ENCODE results near the gene MAT2B. TPM values are rescaled to one million over a fixed set of nuclear protein-coding genes. Genes with fewer than 3 reads are reported as not detected.

Gene MAT2B
- total RNA-seq, 6 experiments from 2014 or later: 21.6 to 40.7 (median 26.6) TPM

DNA sequence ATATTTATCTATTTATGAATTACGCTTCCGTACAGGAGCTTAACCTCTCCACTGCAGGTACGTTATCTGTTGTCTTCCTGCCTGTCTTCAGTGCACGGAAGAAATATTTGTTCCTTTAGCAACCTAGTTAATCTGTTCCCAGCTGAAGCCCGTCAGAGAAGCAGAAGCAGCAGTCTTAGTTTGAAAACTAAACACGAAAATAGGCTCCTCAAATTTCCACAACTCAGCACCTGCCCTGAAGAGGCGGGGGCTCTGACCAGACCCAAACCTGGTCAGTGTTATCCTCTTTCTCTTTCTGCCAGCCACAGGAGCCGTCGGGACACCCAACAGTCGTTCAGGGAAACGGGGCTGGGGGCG is 46.0 kb upstream of the MAT2B start:
- DNase-seq (no peak), ATAC-seq (peak in 2 of 4 donors; percentile 7 to 21)
- peaks cover 0 to 23% (median 3%) of the 10 kb centered on the region in 4 donors for H3K4me1 ChIP-seq
- intact Hi-C loops (cut with DNase I): no loop called here
- 0% methylated on average over 12 of the region's 12 CpGs for WGBS (ENCODE audit: insufficient coverage, low coverage, low lambda C conversion rate, missing lambda C conversion rate)
- no peaks in the 10 kb centered on the region for H3K27me3 ChIP-seq
- peak overlapping the region; percentile 95 to 99 (median 96) for H3K27ac ChIP-seq
- no peak for TF ChIP-seq POLR2A (IDR thresholded peaks at IDR 0.05)
- TF ChIP-seq, protein P1, sequence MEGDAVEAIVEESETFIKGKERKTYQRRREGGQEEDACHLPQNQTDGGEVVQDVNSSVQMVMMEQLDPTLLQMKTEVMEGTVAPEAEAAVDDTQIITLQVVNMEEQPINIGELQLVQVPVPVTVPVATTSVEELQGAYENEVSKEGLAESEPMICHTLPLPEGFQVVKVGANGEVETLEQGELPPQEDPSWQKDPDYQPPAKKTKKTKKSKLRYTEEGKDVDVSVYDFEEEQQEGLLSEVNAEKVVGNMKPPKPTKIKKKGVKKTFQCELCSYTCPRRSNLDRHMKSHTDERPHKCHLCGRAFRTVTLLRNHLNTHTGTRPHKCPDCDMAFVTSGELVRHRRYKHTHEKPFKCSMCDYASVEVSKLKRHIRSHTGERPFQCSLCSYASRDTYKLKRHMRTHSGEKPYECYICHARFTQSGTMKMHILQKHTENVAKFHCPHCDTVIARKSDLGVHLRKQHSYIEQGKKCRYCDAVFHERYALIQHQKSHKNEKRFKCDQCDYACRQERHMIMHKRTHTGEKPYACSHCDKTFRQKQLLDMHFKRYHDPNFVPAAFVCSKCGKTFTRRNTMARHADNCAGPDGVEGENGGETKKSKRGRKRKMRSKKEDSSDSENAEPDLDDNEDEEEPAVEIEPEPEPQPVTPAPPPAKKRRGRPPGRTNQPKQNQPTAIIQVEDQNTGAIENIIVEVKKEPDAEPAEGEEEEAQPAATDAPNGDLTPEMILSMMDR (IDR thresholded peaks at IDR 0.05): no peak
- no peaks in the 10 kb centered on the region for H3K36me3 ChIP-seq
- no peaks in the 10 kb centered on the region for H3K9me3 ChIP-seq
- H3K4me3 ChIP-seq: peak overlapping the region; percentile 66 to 89 (median 78)

- H3K27me3 ChIP-seq: no peaks in the 10 kb centered on the region
- intact Hi-C loops (cut with DNase I): no loop called here
- H3K9me3 ChIP-seq: no peaks in the 10 kb centered on the region
- H3K4me1 ChIP-seq: peaks cover 0 to 23% (median 3%) of the 10 kb centered on the region in 4 donors
- DNase-seq: peak; percentile 96 to 97 (median 96)
- ATAC-seq: peak; percentile 87 to 96 (median 91)
- H3K4me3 ChIP-seq: peak within 1 kb of the TSS; percentile 66 to 89 (median 78)
- no peaks in the 10 kb centered on the region for H3K36me3 ChIP-seq
- 0% methylated on average over 30 of the region's 59 CpGs for WGBS (ENCODE audit: insufficient coverage, low coverage, low lambda C conversion rate, missing lambda C conversion rate)
- peak; percentile 82 for TF ChIP-seq POLR2A (IDR thresholded peaks at IDR 0.05)
- TF ChIP-seq, protein P1 (IDR thresholded peaks at IDR 0.05): peak in 3 of 4 donors; percentile 20 to 38 (median 35)
- H3K27ac ChIP-seq: peak within 1 kb of the TSS; percentile 95 to 99 (median 96)
Observed at GRCh38 chr5:163459819-163460561, 45.4 kb upstream of the MAT2B start, which contains the start of gene NUDCD2. Gene NUDCD2, minus strand, starts transcription at chr5:163460102. Its CDS starts 52 bp downstream, at chr5:163460050.

GRCh38 chr5:163460562-163461171 is 44.8 kb upstream of the MAT2B start, which contains the start of gene HMMR:
Gene HMMR, plus strand, starts transcription at chr5:163460632. Its CDS starts 61 bp downstream, at chr5:163460693.
- Histone ChIP-seq H3K4me1 (peaks cover 0 to 23% (median 3%) of the 10 kb centered on the region in 4 donors), H3K27me3 (no peaks in the 10 kb centered on the region), H3K9me3 (no peaks in the 10 kb centered on the region), H3K27ac (peak within 1 kb of the TSS; percentile 95 to 99 (median 96)), H3K36me3 (no peaks in the 10 kb centered on the region), H3K4me3 (peak within 1 kb of the TSS; percentile 66 to 89 (median 78))
- no peak for ATAC-seq
- TF ChIP-seq POLR2A (IDR thresholded peaks at IDR 0.05): no peak
- TF ChIP-seq, protein P1 (IDR thresholded peaks at IDR 0.05): no peak
- intact Hi-C loops (cut with DNase I): no loop called here
- no peak for DNase-seq
- 0% methylated on average over 16 of the region's 23 CpGs for WGBS (ENCODE audit: insufficient coverage, low coverage, low lambda C conversion rate, missing lambda C conversion rate)

DNA sequence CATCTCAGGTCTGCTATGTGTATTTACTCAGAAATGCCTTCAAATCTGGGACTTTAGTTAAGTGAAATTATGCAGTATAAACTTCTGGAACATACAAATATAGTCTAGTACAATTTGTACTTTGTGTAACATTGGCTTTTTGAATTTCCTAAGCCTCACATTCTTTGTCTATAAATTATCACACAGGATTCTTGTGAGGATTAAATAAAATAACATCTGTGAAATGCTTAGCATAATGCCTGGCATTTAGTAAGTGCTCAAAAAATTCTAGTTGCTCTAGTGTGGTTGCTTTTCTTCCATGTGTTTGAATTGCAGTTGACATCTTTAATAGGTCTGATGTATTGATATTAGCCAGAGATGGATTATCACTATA is 42.4 kb upstream of the MAT2B start:
- ATAC-seq: no peak
- TF ChIP-seq POLR2A (IDR thresholded peaks at IDR 0.05): no peak
- TF ChIP-seq, protein P1 (IDR thresholded peaks at IDR 0.05): no peak
- H3K27ac ChIP-seq: no peak overlapping the region
- H3K4me1 ChIP-seq: peaks cover 0 to 16% (median 3%) of the 10 kb centered on the region in 4 donors
- H3K9me3 ChIP-seq: no peaks in the 10 kb centered on the region
- no peak overlapping the region for H3K4me3 ChIP-seq
- H3K36me3 ChIP-seq: no peaks in the 10 kb centered on the region
- no peak for DNase-seq
- intact Hi-C loops (cut with DNase I): no loop called here
- H3K27me3 ChIP-seq: no peaks in the 10 kb centered on the region
